Esophagus squamous epithelium (tissue), 4 donors: ENCODE results near the gene TCF7.

Experiments
- CTCF ChIP-seq, 6 experiments: fragments of 450-650 bp in 4 of 6; fragments of 200-600 bp in 2 of 6; sonication (generic) in 2 of 6; IDR thresholded peaks; one replicate each; pipeline ENCODE4 v1.5.1; 2016 to 2019; ENCODE audit warnings: antibody characterized with exemption in 6 of 6, mild to moderate bottlenecking in 4 of 6, moderate library complexity in 4 of 6
- POLR2A ChIP-seq, 4 donors: fragments of 450-650 bp; IDR thresholded peaks; one replicate each; pipeline ENCODE4 v1.6.1; 2017; ENCODE audit warnings: antibody characterized with exemption in 4 of 4, mild to moderate bottlenecking in 4 of 4, moderate library complexity in 3 of 4

GRCh38 chr5:134139377-134139851 lies 24.9 kb downstream of the TCF7 start:
- no peak for TF ChIP-seq CTCF (IDR thresholded peaks at IDR 0.05)
- no peak for TF ChIP-seq POLR2A (IDR thresholded peaks at IDR 0.05)
